Testis (tissue), 2 donors: ENCODE results near the gene ARL8A.

Experiments used
- POLR2A ChIP-seq: fragments of 450-650 bp; IDR thresholded peaks from one replicate; pipeline ENCODE4 v1.6.1; 2017; ENCODE audit warnings: antibody characterized with exemption, mild to moderate bottlenecking, moderate library complexity
- TF ChIP-seq, protein P1 (sequence below), 3 experiments: fragments of 450-650 bp in 2 of 3; fragments of 200-600 bp in 1 of 3; sonication (generic) in 1 of 3; IDR thresholded peaks; one replicate each; pipeline ENCODE4 v1.5.1; 2016 to 2019; ENCODE audit warnings: antibody characterized with exemption in 3 of 3, mild to moderate bottlenecking in 2 of 3, moderate library complexity in 1 of 3

DNA sequence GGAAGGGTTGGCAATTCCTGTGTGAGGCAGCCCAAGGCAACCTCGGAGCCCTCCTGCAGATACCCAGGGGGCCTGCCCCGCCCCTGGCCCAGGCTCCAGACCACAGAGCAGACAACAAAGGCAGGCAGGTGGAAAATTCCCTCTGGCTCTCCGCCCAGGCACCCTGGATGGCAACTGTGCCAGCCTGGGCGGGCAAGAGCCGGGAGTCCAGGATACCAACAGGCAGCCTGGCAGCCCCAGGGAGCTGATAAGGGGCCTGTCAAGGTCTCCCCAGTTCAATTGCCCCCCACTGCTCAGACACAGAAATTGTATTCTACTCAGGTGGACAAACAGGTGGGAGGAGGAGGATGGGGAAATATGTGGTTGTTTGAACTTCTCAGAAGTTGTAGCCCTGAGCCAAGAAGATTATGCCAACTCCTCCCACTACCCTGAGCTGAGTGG, 37.2 kb downstream of the ARL8A start:
- TF ChIP-seq, protein P1, sequence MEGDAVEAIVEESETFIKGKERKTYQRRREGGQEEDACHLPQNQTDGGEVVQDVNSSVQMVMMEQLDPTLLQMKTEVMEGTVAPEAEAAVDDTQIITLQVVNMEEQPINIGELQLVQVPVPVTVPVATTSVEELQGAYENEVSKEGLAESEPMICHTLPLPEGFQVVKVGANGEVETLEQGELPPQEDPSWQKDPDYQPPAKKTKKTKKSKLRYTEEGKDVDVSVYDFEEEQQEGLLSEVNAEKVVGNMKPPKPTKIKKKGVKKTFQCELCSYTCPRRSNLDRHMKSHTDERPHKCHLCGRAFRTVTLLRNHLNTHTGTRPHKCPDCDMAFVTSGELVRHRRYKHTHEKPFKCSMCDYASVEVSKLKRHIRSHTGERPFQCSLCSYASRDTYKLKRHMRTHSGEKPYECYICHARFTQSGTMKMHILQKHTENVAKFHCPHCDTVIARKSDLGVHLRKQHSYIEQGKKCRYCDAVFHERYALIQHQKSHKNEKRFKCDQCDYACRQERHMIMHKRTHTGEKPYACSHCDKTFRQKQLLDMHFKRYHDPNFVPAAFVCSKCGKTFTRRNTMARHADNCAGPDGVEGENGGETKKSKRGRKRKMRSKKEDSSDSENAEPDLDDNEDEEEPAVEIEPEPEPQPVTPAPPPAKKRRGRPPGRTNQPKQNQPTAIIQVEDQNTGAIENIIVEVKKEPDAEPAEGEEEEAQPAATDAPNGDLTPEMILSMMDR (IDR thresholded peaks at IDR 0.05): no peak
- TF ChIP-seq POLR2A: no peak
